NCI-H446 treated with DMSO at 0.1 percent for 48 hours (cell line): ENCODE data around the gene LRRC49.

ENCODE experiments used
- DNase-seq: peaks from one replicate; lab custom pipeline; 2025; lab: John Stamatoyannopoulos, UW

LRRC49 gene

GRCh38 chr15:71092056-71092600 is 199.5 kb downstream of the LRRC49 start:
- DNase-seq = no peak

- no peak for DNase-seq
Measured at GRCh38 chr15:71093054-71094024, 200.7 kb downstream of the LRRC49 start.

GRCh38 chr15:71094137-71094536 is 201.5 kb downstream of the LRRC49 start:
- no peak for DNase-seq

GRCh38 chr15:71096676-71097075 is 204.1 kb downstream of the LRRC49 start:
- no peak for DNase-seq

GRCh38 chr15:71097890-71098289 is 205.3 kb downstream of the LRRC49 start:
- no peak for DNase-seq

GRCh38 chr15:71098920-71099319 is 206.3 kb downstream of the LRRC49 start:
- no peak for DNase-seq
